ENCODE results near the gene MARCHF10. TPM values are rescaled to one million over a fixed set of nuclear protein-coding genes. Genes with fewer than 3 reads are reported as not detected.

Gene MARCHF10
- total RNA-seq, result 1 to 10 TPM in 1 of 4 donors, not detected in 3; 2.1 TPM

GRCh38 chr17:62807812-62808575 lies at the start of gene MARCHF10:
Gene MARCHF10, minus strand, starts transcription at chr17:62808314. Its CDS starts 6,579 bp downstream, at chr17:62801735.
- H3K4me1 ChIP-seq, result peaks cover 0 to 19% (median 8%) of the 10 kb centered on the region in 4 donors
- intact Hi-C loops (cut with DNase I; ENCODE audit: low total_unique reads), result loop anchor here (5.0 kb wide), 1 partner anchor 111 kb away; no protein-coding TSS in a partner anchor
- H3K36me3 ChIP-seq, result no peaks in the 10 kb centered on the region
- H3K27me3 ChIP-seq, result peaks cover 23% of the 10 kb centered on the region
- no peaks in the 10 kb centered on the region for H3K9me3 ChIP-seq
- peak; percentile 16 for DNase-seq
- no peak within 1 kb of the TSS for H3K27ac ChIP-seq
- H3K4me3 ChIP-seq, result peak within 1 kb of the TSS in 2 of 4 donors; percentile 18 to 39
- in situ Hi-C loops (cut with MboI; ENCODE audit: low pct_ligation_motif_present in 1 of 4, low pct_unique_long_range_greater_than_20kb in 1 of 4, low sequenced_read_pairs in 3 of 4), result no loop called here
- WGBS, 2 donors (ENCODE audit: low coverage in 1 of 2), result 9% methylated on average over 53 of the region's 57 CpGs; no CpG with 5 or more reads in 1 of the 2 donors
- TF ChIP-seq POLR2A (IDR thresholded peaks at IDR 0.05) (no peak), EP300 (IDR thresholded peaks at IDR 0.05; ENCODE audit: low read depth) (no peak), POLR2AphosphoS5 (IDR thresholded peaks at IDR 0.05) (no peak)

- in situ Hi-C loops (cut with MboI; ENCODE audit: low pct_ligation_motif_present in 1 of 4, low pct_unique_long_range_greater_than_20kb in 1 of 4, low sequenced_read_pairs in 3 of 4), result no loop called here
- WGBS, 2 donors (ENCODE audit: low coverage in 1 of 2), result 72 to 87% methylated on average over 5 to 6 of the region's 6 CpGs
- TF ChIP-seq POLR2A (IDR thresholded peaks at IDR 0.05) (no peak), POLR2AphosphoS5 (IDR thresholded peaks at IDR 0.05) (no peak), EP300 (IDR thresholded peaks at IDR 0.05; ENCODE audit: low read depth) (no peak), CTCF (IDR thresholded peaks at IDR 0.05) (no peak)
Observed at GRCh38 chr17:62857526-62857925, 49.4 kb upstream of the MARCHF10 start.

GRCh38 chr17:62856594-62856993 lies 48.5 kb upstream of the MARCHF10 start:
- H3K27ac ChIP-seq, result no peak overlapping the region
- DNase-seq, result no peak
- TF ChIP-seq CTCF (IDR thresholded peaks at IDR 0.05) (no peak), EP300 (IDR thresholded peaks at IDR 0.05; ENCODE audit: low read depth) (no peak), POLR2AphosphoS5 (IDR thresholded peaks at IDR 0.05) (no peak), POLR2A (IDR thresholded peaks at IDR 0.05) (no peak)
- WGBS, 2 donors (ENCODE audit: low coverage in 1 of 2), result 72 to 83% methylated on average over 3 of the region's 3 CpGs
- H3K36me3 ChIP-seq, result no peaks in the 10 kb centered on the region
- intact Hi-C loops (cut with DNase I; ENCODE audit: low total_unique reads) (no loop called here), in situ Hi-C loops (cut with MboI; ENCODE audit: low pct_ligation_motif_present in 1 of 4, low pct_unique_long_range_greater_than_20kb in 1 of 4, low sequenced_read_pairs in 3 of 4) (no loop called here)
- H3K9me3 ChIP-seq, result no peaks in the 10 kb centered on the region
- no peak overlapping the region for H3K4me3 ChIP-seq
- peaks cover 4% of the 10 kb centered on the region for H3K27me3 ChIP-seq
- no peaks in the 10 kb centered on the region for H3K4me1 ChIP-seq

More at GRCh38 chr17:62857526-62857925, 49.4 kb upstream of the MARCHF10 start:
- Histone ChIP-seq H3K27ac (no peak overlapping the region), H3K36me3 (no peaks in the 10 kb centered on the region), H3K9me3 (no peaks in the 10 kb centered on the region), H3K27me3 (peaks cover 4% of the 10 kb centered on the region), H3K4me1 (no peaks in the 10 kb centered on the region), H3K4me3 (no peak overlapping the region)
- DNase-seq, result no peak
- intact Hi-C loops (cut with DNase I; ENCODE audit: low total_unique reads), result no loop called here

GRCh38 chr17:62855156-62855555 lies 47.0 kb upstream of the MARCHF10 start:
- TF ChIP-seq EP300 (IDR thresholded peaks at IDR 0.05; ENCODE audit: low read depth) (no peak), CTCF (IDR thresholded peaks at IDR 0.05) (no peak), POLR2A (IDR thresholded peaks at IDR 0.05) (no peak), POLR2AphosphoS5 (IDR thresholded peaks at IDR 0.05) (no peak)
- Histone ChIP-seq H3K27me3 (peaks cover 4% of the 10 kb centered on the region), H3K4me3 (no peak overlapping the region), H3K9me3 (no peaks in the 10 kb centered on the region), H3K36me3 (no peaks in the 10 kb centered on the region), H3K4me1 (no peaks in the 10 kb centered on the region), H3K27ac (no peak overlapping the region)
- 68 to 69% methylated on average over 5 of the region's 5 CpGs for WGBS, 2 donors (ENCODE audit: low coverage in 1 of 2)
- in situ Hi-C loops (cut with MboI; ENCODE audit: low pct_ligation_motif_present in 1 of 4, low pct_unique_long_range_greater_than_20kb in 1 of 4, low sequenced_read_pairs in 3 of 4) (no loop called here), intact Hi-C loops (cut with DNase I; ENCODE audit: low total_unique reads) (no loop called here)
- no peak for DNase-seq

Data from transverse colon (tissue), 4 donors.